Measurements from ENCODE around the gene ITGA8. TPM values are rescaled to one million over a fixed set of nuclear protein-coding genes. Genes with fewer than 3 reads are reported as not detected.

ITGA8 gene
- total RNA-seq, 1 experiment from 2014 or later, result not detected

GRCh38 chr10:15485027-15485426 is 234.7 kb downstream of the ITGA8 start:
- Histone ChIP-seq H3K4me1 (peaks cover 4% of the 10 kb centered on the region; the same call in 1 of the 2 replicates), H3K4me3 (ENCODE audit: low read depth, low read length) (no peak overlapping the region), H3K36me3 (ENCODE audit: control insufficient read depth, insufficient read depth, low read length) (no peaks in the 10 kb centered on the region), H3K27me3 (replicated peaks; ENCODE audit: control insufficient read depth, insufficient read depth, low read length) (no peaks in the 10 kb centered on the region), H3K9me3 (no peaks in the 10 kb centered on the region)
- no TSS peak for BruUV-seq (replicated peaks)
- Mint-ChIP-seq H3K36me3 (ENCODE audit: insufficient read depth, unreplicated experiment) (no peaks in the 10 kb centered on the region), H3K27ac (ENCODE audit: unreplicated experiment) (no peak overlapping the region), H3K27me3 (ENCODE audit: insufficient read depth, unreplicated experiment) (peaks cover 28% of the 10 kb centered on the region), H3K4me1 (ENCODE audit: low read depth, unreplicated experiment) (no peaks in the 10 kb centered on the region), H3K4me3 (ENCODE audit: unreplicated experiment) (no peak overlapping the region), H3K9me3 (ENCODE audit: unreplicated experiment) (no peaks in the 10 kb centered on the region)
- POLR2A ChIA-PET, result no interaction called here
- no peak for DNase-seq
- CTCF ChIA-PET, result no interaction called here
- intact Hi-C loops (cut with micrococcal nuclease; ENCODE audit: unreplicated experiment), result no loop called here
- TF ChIP-seq, protein P1, sequence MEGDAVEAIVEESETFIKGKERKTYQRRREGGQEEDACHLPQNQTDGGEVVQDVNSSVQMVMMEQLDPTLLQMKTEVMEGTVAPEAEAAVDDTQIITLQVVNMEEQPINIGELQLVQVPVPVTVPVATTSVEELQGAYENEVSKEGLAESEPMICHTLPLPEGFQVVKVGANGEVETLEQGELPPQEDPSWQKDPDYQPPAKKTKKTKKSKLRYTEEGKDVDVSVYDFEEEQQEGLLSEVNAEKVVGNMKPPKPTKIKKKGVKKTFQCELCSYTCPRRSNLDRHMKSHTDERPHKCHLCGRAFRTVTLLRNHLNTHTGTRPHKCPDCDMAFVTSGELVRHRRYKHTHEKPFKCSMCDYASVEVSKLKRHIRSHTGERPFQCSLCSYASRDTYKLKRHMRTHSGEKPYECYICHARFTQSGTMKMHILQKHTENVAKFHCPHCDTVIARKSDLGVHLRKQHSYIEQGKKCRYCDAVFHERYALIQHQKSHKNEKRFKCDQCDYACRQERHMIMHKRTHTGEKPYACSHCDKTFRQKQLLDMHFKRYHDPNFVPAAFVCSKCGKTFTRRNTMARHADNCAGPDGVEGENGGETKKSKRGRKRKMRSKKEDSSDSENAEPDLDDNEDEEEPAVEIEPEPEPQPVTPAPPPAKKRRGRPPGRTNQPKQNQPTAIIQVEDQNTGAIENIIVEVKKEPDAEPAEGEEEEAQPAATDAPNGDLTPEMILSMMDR (IDR thresholded peaks at IDR 0.05; ENCODE audit: insufficient read depth in 1 of 2, low read depth in 1 of 2, low read length in 1 of 2, severe bottlenecking in 1 of 2, unreplicated experiment in 1 of 2), result no peak

DNA sequence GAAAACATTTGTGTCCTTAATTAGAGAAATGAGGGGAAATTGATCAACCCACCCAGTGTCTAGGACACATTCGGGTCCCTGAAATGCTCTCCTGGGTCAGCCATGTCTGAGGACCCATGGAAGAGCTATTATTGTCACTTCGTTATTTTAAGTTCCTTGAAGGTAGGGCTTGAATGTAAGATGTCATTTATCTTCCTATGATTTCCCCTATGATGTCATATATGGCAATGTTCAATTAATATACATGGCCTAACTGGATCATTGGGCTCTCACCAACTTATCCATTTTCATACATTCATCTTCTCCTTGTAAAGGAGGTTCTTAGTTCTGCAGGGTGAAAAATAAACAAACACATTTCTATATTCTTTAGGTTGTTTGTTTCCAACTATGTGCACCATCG is 235.6 kb downstream of the ITGA8 start:
- H3K4me1 ChIP-seq, result peaks cover 4% of the 10 kb centered on the region; the same call in 1 of the 2 replicates
- H3K27ac Mint-ChIP-seq (ENCODE audit: unreplicated experiment), result no peak overlapping the region
- no peaks in the 10 kb centered on the region for H3K9me3 Mint-ChIP-seq (ENCODE audit: unreplicated experiment)
- no peak overlapping the region for H3K4me3 ChIP-seq (ENCODE audit: low read depth, low read length)
- TF ChIP-seq, protein P1 (IDR thresholded peaks at IDR 0.05; ENCODE audit: insufficient read depth in 1 of 2, low read depth in 1 of 2, low read length in 1 of 2, severe bottlenecking in 1 of 2, unreplicated experiment in 1 of 2), result no peak
- intact Hi-C loops (cut with micrococcal nuclease; ENCODE audit: unreplicated experiment), result no loop called here
- CTCF ChIA-PET, result no interaction called here
- H3K36me3 ChIP-seq (ENCODE audit: control insufficient read depth, insufficient read depth, low read length), result no peaks in the 10 kb centered on the region
- peaks cover 33% of the 10 kb centered on the region for H3K27me3 Mint-ChIP-seq (ENCODE audit: insufficient read depth, unreplicated experiment)
- DNase-seq, result no peak
- no peaks in the 10 kb centered on the region for H3K27me3 ChIP-seq (replicated peaks; ENCODE audit: control insufficient read depth, insufficient read depth, low read length)
- H3K9me3 ChIP-seq, result no peaks in the 10 kb centered on the region
- POLR2A ChIA-PET, result no interaction called here
- H3K4me1 Mint-ChIP-seq (ENCODE audit: low read depth, unreplicated experiment), result no peaks in the 10 kb centered on the region
- no peaks in the 10 kb centered on the region for H3K36me3 Mint-ChIP-seq (ENCODE audit: insufficient read depth, unreplicated experiment)
- BruUV-seq (replicated peaks), result no TSS peak
- H3K4me3 Mint-ChIP-seq (ENCODE audit: unreplicated experiment), result no peak overlapping the region

DNA sequence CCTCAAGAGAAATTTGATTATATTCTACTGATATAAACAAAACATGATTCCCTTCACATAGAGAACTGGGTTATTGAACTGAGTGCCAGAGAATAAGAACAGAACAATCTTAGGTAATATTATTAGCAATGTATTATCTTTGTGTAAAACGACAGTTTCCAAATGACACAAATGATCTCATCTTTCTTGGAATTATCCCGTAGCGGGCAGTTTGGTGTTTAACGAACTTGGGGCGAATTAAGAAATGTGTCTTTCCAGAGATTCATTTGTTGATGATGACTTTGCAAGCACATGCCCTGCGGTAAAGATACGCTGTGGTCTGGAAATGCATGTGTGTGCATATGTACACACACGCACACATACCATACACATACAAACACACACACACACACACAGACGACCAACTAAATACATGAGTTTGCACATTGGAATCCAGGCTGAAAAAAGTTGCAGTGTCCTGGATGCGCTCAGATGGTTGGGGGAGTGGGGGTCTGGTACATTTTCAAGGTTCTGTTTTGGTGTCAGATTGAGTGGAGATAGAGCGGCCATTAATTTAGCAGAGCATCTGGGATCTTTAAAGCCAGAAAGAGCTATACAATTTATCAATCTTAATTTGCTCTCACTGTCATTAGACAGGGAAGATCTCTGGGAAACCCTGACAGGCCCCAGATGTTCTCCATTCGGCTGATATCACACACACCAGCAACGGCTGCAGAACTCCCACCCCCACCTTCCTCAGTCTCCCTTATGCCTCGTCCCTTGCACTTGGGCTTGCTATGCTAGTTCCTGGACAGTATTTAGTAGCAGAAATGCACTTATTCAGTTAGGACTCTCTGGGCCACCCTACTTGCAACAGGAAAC is 236.3 kb downstream of the ITGA8 start:
- Histone ChIP-seq H3K4me3 (ENCODE audit: low read depth, low read length) (no peak overlapping the region), H3K27me3 (replicated peaks; ENCODE audit: control insufficient read depth, insufficient read depth, low read length) (no peaks in the 10 kb centered on the region), H3K4me1 (peaks cover 4% of the 10 kb centered on the region; the same call in 1 of the 2 replicates), H3K9me3 (no peaks in the 10 kb centered on the region), H3K36me3 (ENCODE audit: control insufficient read depth, insufficient read depth, low read length) (no peaks in the 10 kb centered on the region)
- Mint-ChIP-seq H3K36me3 (ENCODE audit: insufficient read depth, unreplicated experiment) (no peaks in the 10 kb centered on the region), H3K27ac (ENCODE audit: unreplicated experiment) (no peak overlapping the region), H3K4me3 (ENCODE audit: unreplicated experiment) (no peak overlapping the region), H3K27me3 (ENCODE audit: insufficient read depth, unreplicated experiment) (peaks cover 29% of the 10 kb centered on the region), H3K4me1 (ENCODE audit: low read depth, unreplicated experiment) (no peaks in the 10 kb centered on the region), H3K9me3 (ENCODE audit: unreplicated experiment) (no peaks in the 10 kb centered on the region)
- ChIA-PET CTCF (no interaction called here), POLR2A (no interaction called here)
- DNase-seq, result no peak
- intact Hi-C loops (cut with micrococcal nuclease; ENCODE audit: unreplicated experiment), result no loop called here
- BruUV-seq (replicated peaks), result no TSS peak
- TF ChIP-seq, protein P1 (IDR thresholded peaks at IDR 0.05; ENCODE audit: insufficient read depth in 1 of 2, low read depth in 1 of 2, low read length in 1 of 2, severe bottlenecking in 1 of 2, unreplicated experiment in 1 of 2), result no peak
